ENCODE measurements around the gene KCNC3.

GRCh38 chr19:50310759-50311465, 18.3 kb downstream of the KCNC3 start:
- TF ChIP-seq CTCF (IDR thresholded peaks at IDR 0.05) (no peak), POLR2AphosphoS5 (IDR thresholded peaks at IDR 0.05) (no peak)
